ENCODE results near the gene USF2. TPM values are rescaled to one million over a fixed set of nuclear protein-coding genes. Genes with fewer than 3 reads are reported as not detected.

USF2 gene
- total and polyA plus RNA-seq, 8 donors, result 26.8 to 109 (median 86.0) TPM

DNA sequence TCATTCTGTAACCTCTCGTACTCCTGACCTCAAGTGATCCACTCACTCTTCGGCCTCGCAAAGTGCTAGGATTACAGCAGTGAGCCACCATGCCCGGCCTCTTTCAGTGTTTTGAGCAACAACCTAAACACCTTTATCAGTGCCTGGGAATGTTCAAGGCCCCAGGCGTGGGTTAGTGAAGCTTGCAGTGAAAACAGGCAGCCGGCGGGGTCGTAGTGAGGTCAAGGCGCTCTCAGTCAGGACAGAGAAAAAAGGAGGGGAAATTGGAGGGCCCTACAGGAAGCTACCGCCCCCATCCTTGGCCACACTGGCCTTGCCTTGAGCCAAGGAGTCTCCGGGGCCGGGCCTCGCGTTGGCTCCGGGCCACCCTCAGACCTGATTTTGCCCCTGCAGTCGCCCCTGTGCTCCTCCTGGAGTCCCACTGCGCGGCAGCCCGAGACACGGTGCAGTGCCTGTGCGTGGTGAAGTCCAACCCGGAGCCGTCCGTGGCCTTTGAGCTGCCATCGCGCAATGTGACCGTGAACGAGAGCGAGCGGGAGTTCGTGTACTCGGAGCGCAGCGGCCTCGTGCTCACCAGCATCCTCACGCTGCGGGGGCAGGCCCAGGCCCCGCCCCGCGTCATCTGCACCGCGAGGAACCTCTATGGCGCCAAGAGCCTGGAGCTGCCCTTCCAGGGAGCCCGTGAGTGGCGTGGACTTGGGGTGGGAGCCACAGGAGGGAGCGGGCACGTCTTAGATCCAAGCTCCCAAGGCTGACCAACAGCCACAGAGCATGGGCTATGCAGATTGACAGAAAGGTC lies 40.9 kb downstream of the USF2 start:
- WGBS, 5 donors, result 59 to 75% (median 70%) methylated on average over 25 to 47 of the region's 47 CpGs
- peak in 1 of 2 donors; percentile 80 for DNase-seq

DNA sequence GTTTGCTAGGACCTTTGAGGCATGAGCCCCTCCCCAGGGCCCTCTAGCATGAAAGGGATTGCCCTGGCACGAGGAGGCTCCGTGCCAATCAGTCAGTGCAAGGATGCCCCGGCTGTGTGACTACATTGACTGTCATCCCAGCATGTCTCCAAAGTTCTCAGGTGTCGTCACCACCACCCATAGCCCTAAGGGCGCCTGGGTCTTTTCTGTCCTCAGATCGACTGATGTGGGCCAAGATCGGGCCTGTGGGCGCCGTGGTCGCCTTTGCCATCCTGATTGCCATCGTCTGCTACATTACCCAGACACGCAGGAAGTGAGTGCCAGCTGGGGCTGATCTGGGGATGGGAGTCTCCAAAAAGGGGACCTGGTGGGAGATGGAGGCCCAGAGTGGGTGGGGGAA lies 41.6 kb downstream of the USF2 start:
- intact Hi-C loops (cut with DNase I; ENCODE audit: low total_unique reads), result no loop called here
- Histone ChIP-seq H3K4me3 (no peak overlapping the region), H3K4me1 (no peaks in the 10 kb centered on the region), H3K27ac (no peak overlapping the region), H3K9me3 (no peaks in the 10 kb centered on the region), H3K36me3 (no peaks in the 10 kb centered on the region), H3K27me3 (peaks cover 0 to 26% (median 0%) of the 10 kb centered on the region in 3 donors)
- no peak for DNase-seq
- 70 to 89% (median 87%) methylated on average over 11 to 12 of the region's 12 CpGs for WGBS, 5 donors
- TF ChIP-seq EP300 (IDR thresholded peaks at IDR 0.05) (no peak), POLR2A (IDR thresholded peaks at IDR 0.05) (no peak), POLR2AphosphoS5 (IDR thresholded peaks at IDR 0.05) (no peak)
- TF ChIP-seq, protein P1, sequence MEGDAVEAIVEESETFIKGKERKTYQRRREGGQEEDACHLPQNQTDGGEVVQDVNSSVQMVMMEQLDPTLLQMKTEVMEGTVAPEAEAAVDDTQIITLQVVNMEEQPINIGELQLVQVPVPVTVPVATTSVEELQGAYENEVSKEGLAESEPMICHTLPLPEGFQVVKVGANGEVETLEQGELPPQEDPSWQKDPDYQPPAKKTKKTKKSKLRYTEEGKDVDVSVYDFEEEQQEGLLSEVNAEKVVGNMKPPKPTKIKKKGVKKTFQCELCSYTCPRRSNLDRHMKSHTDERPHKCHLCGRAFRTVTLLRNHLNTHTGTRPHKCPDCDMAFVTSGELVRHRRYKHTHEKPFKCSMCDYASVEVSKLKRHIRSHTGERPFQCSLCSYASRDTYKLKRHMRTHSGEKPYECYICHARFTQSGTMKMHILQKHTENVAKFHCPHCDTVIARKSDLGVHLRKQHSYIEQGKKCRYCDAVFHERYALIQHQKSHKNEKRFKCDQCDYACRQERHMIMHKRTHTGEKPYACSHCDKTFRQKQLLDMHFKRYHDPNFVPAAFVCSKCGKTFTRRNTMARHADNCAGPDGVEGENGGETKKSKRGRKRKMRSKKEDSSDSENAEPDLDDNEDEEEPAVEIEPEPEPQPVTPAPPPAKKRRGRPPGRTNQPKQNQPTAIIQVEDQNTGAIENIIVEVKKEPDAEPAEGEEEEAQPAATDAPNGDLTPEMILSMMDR (IDR thresholded peaks at IDR 0.05), result no peak

More for the DNA sequence above, 40.9 kb downstream of the USF2 start:
- TF ChIP-seq POLR2A (IDR thresholded peaks at IDR 0.05) (no peak), EP300 (IDR thresholded peaks at IDR 0.05) (no peak)
- TF ChIP-seq, protein P1 (IDR thresholded peaks at IDR 0.05), result no peak
- Histone ChIP-seq H3K4me3 (no peak overlapping the region), H3K9me3 (no peaks in the 10 kb centered on the region), H3K27ac (no peak overlapping the region), H3K4me1 (no peaks in the 10 kb centered on the region), H3K36me3 (no peaks in the 10 kb centered on the region), H3K27me3 (peaks cover 0 to 19% (median 0%) of the 10 kb centered on the region in 3 donors)
- intact Hi-C loops (cut with DNase I; ENCODE audit: low total_unique reads), result no loop called here

DNA sequence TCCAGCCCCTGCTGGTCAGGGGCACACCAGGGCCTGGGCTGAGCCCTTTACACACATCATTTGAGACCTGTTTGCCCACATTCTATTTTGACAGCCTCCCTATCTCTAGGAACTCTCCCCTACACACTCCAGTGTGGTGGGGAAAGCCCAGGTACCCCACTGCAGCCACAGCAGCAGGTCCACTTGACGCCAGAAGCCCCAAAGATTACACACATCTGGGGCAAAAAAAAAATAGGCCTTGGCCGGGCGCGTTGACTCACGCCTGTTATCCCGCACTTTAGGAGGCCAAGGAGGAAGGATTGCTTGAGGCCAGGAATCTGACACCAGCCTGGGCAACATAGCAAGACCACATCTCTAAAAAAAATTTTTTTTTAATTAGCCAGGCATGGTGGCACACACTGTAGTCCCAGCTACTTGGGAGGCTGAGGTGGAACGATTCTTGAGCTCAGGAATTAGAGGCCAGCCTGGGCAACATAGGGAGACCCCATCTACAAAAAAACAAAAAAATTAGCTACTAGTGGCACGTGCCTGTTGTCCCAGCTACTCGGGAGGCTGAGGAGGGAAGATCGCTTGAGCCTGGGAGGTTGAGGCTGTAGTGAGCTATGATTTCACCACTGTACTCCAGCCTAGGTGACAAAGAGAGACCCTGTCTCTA lies 42.2 kb downstream of the USF2 start:
- Histone ChIP-seq H3K4me3 (no peak overlapping the region), H3K36me3 (no peaks in the 10 kb centered on the region), H3K4me1 (no peaks in the 10 kb centered on the region), H3K27me3 (peaks cover 0 to 28% (median 0%) of the 10 kb centered on the region in 3 donors), H3K27ac (no peak overlapping the region), H3K9me3 (no peaks in the 10 kb centered on the region)
- no peak for TF ChIP-seq POLR2AphosphoS5 (IDR thresholded peaks at IDR 0.05)
- TF ChIP-seq, protein P1 (IDR thresholded peaks at IDR 0.05), result no peak
- no peak for TF ChIP-seq EP300 (IDR thresholded peaks at IDR 0.05)
- no peak for TF ChIP-seq POLR2A (IDR thresholded peaks at IDR 0.05)
- WGBS, 5 donors, result 86 to 92% (median 91%) methylated on average over 10 of the region's 10 CpGs
- no peak for DNase-seq
- intact Hi-C loops (cut with DNase I; ENCODE audit: low total_unique reads), result no loop called here

DNA sequence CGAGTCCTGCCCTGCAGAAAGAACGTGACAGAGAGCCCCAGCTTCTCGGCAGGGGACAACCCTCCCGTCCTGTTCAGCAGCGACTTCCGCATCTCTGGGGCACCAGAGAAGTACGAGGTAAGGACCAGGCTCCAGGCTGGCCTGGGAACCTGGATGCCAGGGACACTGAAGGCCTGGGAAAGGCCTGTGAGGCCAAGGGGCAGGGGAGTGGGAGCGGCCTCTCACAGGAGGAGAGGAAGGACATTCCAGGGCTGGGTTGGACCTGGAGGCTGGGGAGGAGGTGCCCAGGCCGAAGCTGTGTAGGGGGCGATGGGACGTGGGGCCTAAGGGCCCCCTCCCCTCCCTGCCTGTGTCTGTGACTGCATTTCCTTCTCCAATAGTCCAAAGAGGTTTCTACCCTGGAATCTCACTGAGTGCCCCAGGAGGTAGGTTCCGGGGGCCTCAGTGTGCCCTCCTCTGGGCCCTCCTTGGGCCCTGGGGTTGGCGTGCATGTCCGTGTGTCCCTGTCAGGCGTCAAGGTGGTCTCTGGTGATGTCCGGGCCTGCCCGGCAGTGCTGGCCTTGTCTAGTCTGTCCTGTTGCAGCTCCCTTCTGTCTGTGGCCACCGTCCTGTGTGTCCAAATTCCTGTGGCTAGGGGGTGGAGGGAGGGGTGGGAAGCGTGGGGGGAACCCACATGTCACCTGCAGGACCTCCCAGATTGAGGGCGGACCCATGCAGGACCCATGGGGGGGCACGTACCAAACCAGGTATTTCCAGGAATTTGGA lies 43.3 kb downstream of the USF2 start:
- WGBS, 5 donors, result 80 to 85% (median 81%) methylated on average over 14 to 21 of the region's 21 CpGs
- no peak for TF ChIP-seq POLR2AphosphoS5 (IDR thresholded peaks at IDR 0.05)
- no peak overlapping the region for H3K27ac ChIP-seq
- no peak for DNase-seq
- H3K27me3 ChIP-seq, result peaks cover 0 to 28% (median 0%) of the 10 kb centered on the region in 3 donors
- intact Hi-C loops (cut with DNase I; ENCODE audit: low total_unique reads), result no loop called here
- no peaks in the 10 kb centered on the region for H3K9me3 ChIP-seq
- H3K4me1 ChIP-seq, result no peaks in the 10 kb centered on the region
- no peak overlapping the region for H3K4me3 ChIP-seq
- no peaks in the 10 kb centered on the region for H3K36me3 ChIP-seq

Data from stomach (tissue), 9 donors.